ENCODE data around the gene STK4. TPM values are rescaled to one million over a fixed set of nuclear protein-coding genes. Genes with fewer than 3 reads are reported as not detected.

The STK4 gene
- total and polyA plus RNA-seq, 2 of the 8 experiments (the other 6 are each of a cell fraction or from before 2014, with no cell fraction given): 12.0 to 34.3 TPM

DNA sequence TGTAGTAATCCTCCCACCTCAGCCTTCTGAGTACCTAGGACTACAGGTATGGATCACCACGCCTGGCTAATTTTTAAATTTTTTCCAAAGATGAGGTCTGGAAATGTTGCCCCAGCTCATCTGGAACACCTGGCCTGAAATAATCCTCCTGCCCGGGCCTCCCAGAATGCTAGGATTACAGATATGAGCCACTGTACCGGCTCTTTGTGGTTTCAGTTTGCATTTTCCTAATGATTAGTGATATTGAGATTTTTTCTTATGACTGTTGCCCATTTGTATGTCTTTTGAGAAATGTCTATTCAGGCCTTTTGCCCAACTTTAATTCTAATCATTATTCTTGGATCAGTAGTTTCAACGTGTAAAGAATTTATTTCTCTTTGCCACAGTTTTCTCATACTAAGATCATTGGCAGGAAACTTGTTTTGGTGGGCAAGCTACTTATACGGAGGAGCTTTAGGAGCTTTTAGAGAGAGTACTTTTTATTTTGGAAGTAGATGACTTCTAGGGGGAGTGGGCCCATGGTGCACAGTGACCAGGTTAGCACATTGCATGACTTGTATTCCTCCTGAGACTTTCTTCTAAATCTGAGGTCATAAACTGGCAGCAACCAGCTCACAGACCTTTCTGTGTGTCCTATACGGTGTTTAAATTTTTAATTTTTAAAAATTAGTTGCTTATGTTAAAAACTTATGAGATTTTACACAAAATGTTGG, 62.3 kb downstream of the STK4 start:
- Histone ChIP-seq H3K9ac (replicated peaks in 1 of 4; ENCODE audit: extremely low read depth in 1 of 4, low read depth in 3 of 4, low read length in 3 of 4) (no peak overlapping the region), H2AK5ac (ENCODE audit: low read depth, low read length) (no peak overlapping the region), H4K8ac (ENCODE audit: extremely low read depth, insufficient read depth, low read length) (no peak overlapping the region), H4K20me1 (replicated peaks in 1 of 2; ENCODE audit: control insufficient read depth in 1 of 2, insufficient read depth in 2 of 2, low read length in 2 of 2) (no peaks in the 10 kb centered on the region), H2BK20ac (ENCODE audit: low read length) (no peak overlapping the region), H3K27ac (ENCODE audit: low read depth, low read length) (no peak overlapping the region), H2AFZ (ENCODE audit: low read length) (no peak overlapping the region), H2BK12ac (ENCODE audit: low read depth, low read length) (no peak overlapping the region), H2BK15ac (ENCODE audit: low read length) (no peak overlapping the region), H3K23me2 (ENCODE audit: low read depth, low read length) (peaks cover 2% of the 10 kb centered on the region; the same call in 1 of the 2 replicates), H3K9me3 (ENCODE audit: insufficient read depth in 2 of 2, low read depth in 1 of 2, low read length in 1 of 2) (no peaks in the 10 kb centered on the region), H3K27me3 (replicated peaks in 1 of 4; ENCODE audit: control insufficient read depth in 3 of 4, extremely low read depth in 1 of 4, insufficient read depth in 3 of 4, low read length in 3 of 4) (no peaks in the 10 kb centered on the region), H4K5ac (ENCODE audit: insufficient read length, low read depth, low read length) (no peak overlapping the region), H3K36me3 (ENCODE audit: control insufficient read depth in 2 of 4, insufficient read depth in 4 of 4, low read length in 3 of 4) (peaks cover 5 to 14% (median 7%) of the 10 kb centered on the region in 4 experiments; a peak in 6 of 8 replicates), H3K4me1 (replicated peaks in 1 of 4; ENCODE audit: control insufficient read depth in 3 of 4, insufficient read depth in 4 of 4, low read length in 3 of 4) (no peaks in the 10 kb centered on the region), H3K79me2 (ENCODE audit: control insufficient read depth in 1 of 2, insufficient read depth in 2 of 2, low read length in 2 of 2) (peaks cover 0 to 2% of the 10 kb centered on the region in 2 experiments; a peak in 1 of 4 replicates), H3K4ac (replicated peaks; ENCODE audit: insufficient read length, low read depth, low read length) (no peak overlapping the region), H3K79me1 (ENCODE audit: low read depth, low read length) (no peaks in the 10 kb centered on the region), H3K14ac (ENCODE audit: insufficient read length) (no peak overlapping the region), H3K18ac (ENCODE audit: extremely low read depth, low read length) (no peak overlapping the region), H4K91ac (replicated peaks; ENCODE audit: insufficient read length, low read length) (no peak overlapping the region), H2BK120ac (replicated peaks; ENCODE audit: low read depth, low read length) (no peak overlapping the region), H3K56ac (replicated peaks; ENCODE audit: insufficient read length, low read depth, low read length) (no peak overlapping the region), H3K4me3 (ENCODE audit: extremely low read depth in 1 of 4, insufficient read depth in 2 of 4, low read depth in 3 of 4, low read length in 4 of 4) (no peak overlapping the region), H3K23ac (ENCODE audit: insufficient read length) (no peak overlapping the region), H3K4me2 (ENCODE audit: insufficient read depth in 1 of 2, low read depth in 2 of 2, low read length in 2 of 2) (no peak overlapping the region), H2BK5ac (ENCODE audit: low read depth, low read length) (no peak overlapping the region)
- TF ChIP-seq SP2 (IDR thresholded peaks at IDR 0.05; ENCODE audit: low read length) (no peak), SIRT6 (IDR thresholded peaks at IDR 0.05; ENCODE audit: low read length) (no peak), POLR2A (IDR thresholded peaks at IDR 0.05; ENCODE audit: control extremely low read depth in 1 of 2, low read depth in 2 of 2, low read length in 2 of 2) (no peak), TCF12 (IDR thresholded peaks at IDR 0.05; ENCODE audit: low read depth, low read length) (no peak)
- TF ChIP-seq, protein P1, sequence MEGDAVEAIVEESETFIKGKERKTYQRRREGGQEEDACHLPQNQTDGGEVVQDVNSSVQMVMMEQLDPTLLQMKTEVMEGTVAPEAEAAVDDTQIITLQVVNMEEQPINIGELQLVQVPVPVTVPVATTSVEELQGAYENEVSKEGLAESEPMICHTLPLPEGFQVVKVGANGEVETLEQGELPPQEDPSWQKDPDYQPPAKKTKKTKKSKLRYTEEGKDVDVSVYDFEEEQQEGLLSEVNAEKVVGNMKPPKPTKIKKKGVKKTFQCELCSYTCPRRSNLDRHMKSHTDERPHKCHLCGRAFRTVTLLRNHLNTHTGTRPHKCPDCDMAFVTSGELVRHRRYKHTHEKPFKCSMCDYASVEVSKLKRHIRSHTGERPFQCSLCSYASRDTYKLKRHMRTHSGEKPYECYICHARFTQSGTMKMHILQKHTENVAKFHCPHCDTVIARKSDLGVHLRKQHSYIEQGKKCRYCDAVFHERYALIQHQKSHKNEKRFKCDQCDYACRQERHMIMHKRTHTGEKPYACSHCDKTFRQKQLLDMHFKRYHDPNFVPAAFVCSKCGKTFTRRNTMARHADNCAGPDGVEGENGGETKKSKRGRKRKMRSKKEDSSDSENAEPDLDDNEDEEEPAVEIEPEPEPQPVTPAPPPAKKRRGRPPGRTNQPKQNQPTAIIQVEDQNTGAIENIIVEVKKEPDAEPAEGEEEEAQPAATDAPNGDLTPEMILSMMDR (IDR thresholded peaks at IDR 0.05; ENCODE audit: control extremely low read depth in 1 of 3, insufficient read depth in 1 of 3, low read depth in 1 of 3, low read length in 3 of 3): no peak
- DNase-seq (ENCODE audit: low read depth in 1 of 2, low spot score in 2 of 2) (no peak), FAIRE-seq (no peak)
- 87% methylated on average over 6 of the region's 6 CpGs; no CpG with 5 or more reads in 1 of the 2 experiments for WGBS, 2 experiments (ENCODE audit: extremely low coverage in 1 of 2, insufficient coverage in 1 of 2, insufficient read length in 1 of 2, insufficient replicate concordance in 2 of 2, low coverage in 1 of 2, low lambda C conversion rate in 2 of 2, missing lambda C conversion rate in 1 of 2)
- POLR2A ChIA-PET (ENCODE audit: partially characterized antibody): interaction anchor here (1.1 kb wide), 1 partner anchor 10 kb away, joined by 3 read pairs; no protein-coding TSS in a partner anchor
- CTCF ChIA-PET (ENCODE audit: partially characterized antibody): interaction anchor here (1.0 to 1.8 kb wide), 6 partner anchors 12 to 110 kb away, joined by 3 to 5 read pairs (median 3); no protein-coding TSS in a partner anchor

Data from H1 (cell line).